Measurements from ENCODE around the gene ATXN1. TPM values are rescaled to one million over a fixed set of nuclear protein-coding genes. Genes with fewer than 3 reads are reported as not detected.

ATXN1 gene
- total RNA-seq, 1 experiment from 2014 or later: 5.6 TPM

DNA sequence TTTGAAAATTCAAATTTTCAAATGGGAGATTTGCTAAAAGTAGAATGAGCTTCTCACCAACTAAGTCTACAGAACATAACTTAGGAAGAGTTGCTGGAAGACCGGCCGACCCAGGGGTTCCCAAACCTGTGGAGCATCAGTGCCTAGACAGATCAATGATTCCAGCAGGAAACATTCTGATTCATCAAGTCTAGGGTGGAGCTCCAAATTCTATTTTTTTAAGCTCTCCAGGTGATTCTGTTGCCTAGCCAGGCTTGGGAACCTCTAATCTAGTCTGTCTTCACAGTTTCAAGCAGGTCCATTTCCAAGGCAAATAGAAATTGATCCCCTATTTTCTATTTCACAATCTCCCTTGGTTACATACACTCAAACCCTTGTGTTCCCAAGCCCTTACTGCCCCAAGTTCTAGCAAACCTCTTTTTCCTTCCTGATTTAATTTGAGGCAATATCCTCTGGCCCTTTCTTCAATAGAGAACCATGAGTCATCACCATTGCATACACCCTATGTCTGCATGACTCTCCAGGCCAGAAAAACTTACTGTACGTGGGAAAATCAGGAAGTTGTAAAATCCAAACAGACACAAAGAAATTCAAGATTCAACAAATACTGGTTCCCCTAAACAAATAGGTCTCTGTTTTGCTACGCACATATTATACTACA is 8.9 kb downstream of the ATXN1 start:
- H3K4me1 Mint-ChIP-seq: peaks cover 10 to 16% of the 10 kb centered on the region in 2 experiments
- H3K9ac ChIP-seq (ENCODE audit: extremely low read depth, insufficient read length, low read length): no peak overlapping the region
- no peaks in the 10 kb centered on the region; the same call in none of the 2 replicates for H3K4me1 ChIP-seq (ENCODE audit: insufficient read depth, low read length)
- no peak overlapping the region for H2BK12ac ChIP-seq (ENCODE audit: insufficient read length, low read depth, low read length)
- H3K36me3 Mint-ChIP-seq (ENCODE audit: insufficient read depth in 1 of 3, low read depth in 3 of 3): no peaks in the 10 kb centered on the region
- no peak overlapping the region for H3K4me2 ChIP-seq (ENCODE audit: insufficient read depth, insufficient read length, low read length)
- no peak overlapping the region for H3K14ac ChIP-seq (ENCODE audit: insufficient read depth, low read length)
- H3T11ph ChIP-seq (ENCODE audit: low read length): no peak overlapping the region
- H3K27ac ChIP-seq (ENCODE audit: insufficient read length, low read depth, low read length): no peak overlapping the region
- no peaks in the 10 kb centered on the region for H3K9me3 Mint-ChIP-seq
- H4K91ac ChIP-seq (ENCODE audit: insufficient read length, low read depth, low read length): no peak overlapping the region
- no peak overlapping the region for H4K8ac ChIP-seq (replicated peaks; ENCODE audit: insufficient read length, low read depth, low read length)
- H2BK5ac ChIP-seq (ENCODE audit: insufficient read length, low read length): no peak overlapping the region
- no peak overlapping the region for H3K18ac ChIP-seq (ENCODE audit: insufficient read length, low read depth, low read length)
- no peaks in the 10 kb centered on the region for H3K79me2 ChIP-seq (ENCODE audit: insufficient read depth, low read length)
- no peaks in the 10 kb centered on the region for H3K27me3 ChIP-seq (ENCODE audit: insufficient read depth, low read length)
- no peak overlapping the region for H2BK120ac ChIP-seq (ENCODE audit: low read depth, low read length, poor library complexity, severe bottlenecking)
- H2AFZ ChIP-seq (ENCODE audit: low read length): no peak overlapping the region
- no peak overlapping the region for H3K4ac ChIP-seq (ENCODE audit: low read depth, low read length)
- H4K20me1 ChIP-seq (ENCODE audit: control insufficient read depth, insufficient read depth, insufficient read length): no peaks in the 10 kb centered on the region
- no peaks in the 10 kb centered on the region for H3K9me3 ChIP-seq (ENCODE audit: control insufficient read depth, low read depth, low read length)
- no peak overlapping the region for H3K27ac Mint-ChIP-seq
- H2BK15ac ChIP-seq (ENCODE audit: low read depth, low read length): no peak overlapping the region
- H3K79me1 ChIP-seq (ENCODE audit: insufficient read depth, low read depth, low read length, poor library complexity, severe bottlenecking): no peaks in the 10 kb centered on the region
- no peak overlapping the region for H2BK20ac ChIP-seq (ENCODE audit: low read depth, low read length, poor library complexity, severe bottlenecking)
- no CpG with 5 or more reads among the region's 4 CpGs for WGBS (ENCODE audit: extremely low coverage, insufficient read length, low lambda C conversion rate)
- TF ChIP-seq, protein P1, sequence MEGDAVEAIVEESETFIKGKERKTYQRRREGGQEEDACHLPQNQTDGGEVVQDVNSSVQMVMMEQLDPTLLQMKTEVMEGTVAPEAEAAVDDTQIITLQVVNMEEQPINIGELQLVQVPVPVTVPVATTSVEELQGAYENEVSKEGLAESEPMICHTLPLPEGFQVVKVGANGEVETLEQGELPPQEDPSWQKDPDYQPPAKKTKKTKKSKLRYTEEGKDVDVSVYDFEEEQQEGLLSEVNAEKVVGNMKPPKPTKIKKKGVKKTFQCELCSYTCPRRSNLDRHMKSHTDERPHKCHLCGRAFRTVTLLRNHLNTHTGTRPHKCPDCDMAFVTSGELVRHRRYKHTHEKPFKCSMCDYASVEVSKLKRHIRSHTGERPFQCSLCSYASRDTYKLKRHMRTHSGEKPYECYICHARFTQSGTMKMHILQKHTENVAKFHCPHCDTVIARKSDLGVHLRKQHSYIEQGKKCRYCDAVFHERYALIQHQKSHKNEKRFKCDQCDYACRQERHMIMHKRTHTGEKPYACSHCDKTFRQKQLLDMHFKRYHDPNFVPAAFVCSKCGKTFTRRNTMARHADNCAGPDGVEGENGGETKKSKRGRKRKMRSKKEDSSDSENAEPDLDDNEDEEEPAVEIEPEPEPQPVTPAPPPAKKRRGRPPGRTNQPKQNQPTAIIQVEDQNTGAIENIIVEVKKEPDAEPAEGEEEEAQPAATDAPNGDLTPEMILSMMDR (conservative IDR thresholded peaks at IDR 0.05): no peak
- DNase-seq: no peak
- no peak overlapping the region for H3K4me3 Mint-ChIP-seq
- H3K23ac ChIP-seq (ENCODE audit: insufficient read length, low read depth, low read length): no peak overlapping the region
- no peak overlapping the region for H3K56ac ChIP-seq (ENCODE audit: insufficient read length, low read depth, low read length)
- no peak overlapping the region for H4K5ac ChIP-seq (ENCODE audit: insufficient read length, low read depth, low read length)
- no peaks in the 10 kb centered on the region for H3K27me3 Mint-ChIP-seq (ENCODE audit: low read depth)
- no peak overlapping the region for H2AK5ac ChIP-seq (ENCODE audit: insufficient read length, low read length)
- H3K23me2 ChIP-seq (ENCODE audit: insufficient read length, low read depth, low read length, poor library complexity, severe bottlenecking): no peaks in the 10 kb centered on the region
